WTC11 (cell line): ENCODE measurements around the gene TMEM17. TPM values are rescaled to one million over a fixed set of nuclear protein-coding genes. Genes with fewer than 3 reads are reported as not detected.

Source experiments
- ATAC-seq: fragments of 200-7000 bp; cut with Tn5 transposase; 2 replicates; pipeline ENCODE4 v1.10.0; 2021; ENCODE audit warnings: mild to moderate bottlenecking, moderate library complexity
- CTCF ChIA-PET: fragments of 300-600 bp; sonication (Branson Sonifier 250); formaldehyde crosslinking; loops from one replicate; lab custom pipeline; 2021; ENCODE audit warnings: antibody characterized with exemption; lab: Charles Lee
- POLR2A ChIA-PET: fragments of 350-600 bp; sonication (Branson Sonifier 250); formaldehyde crosslinking; loops from one replicate; lab custom pipeline; 2021; ENCODE audit warnings: antibody characterized with exemption; lab: Charles Lee
- DNase-seq: peaks from one replicate; pipeline ENCODE4 v3.0.0; 2021; ENCODE audit warnings: low spot score
- H3K27ac Mint-ChIP-seq: 2 replicates; pipeline ENCODE4 v1.8.0; 2021; ENCODE audit warnings: mixed read lengths
- H3K27me3 Mint-ChIP-seq: 2 replicates; pipeline ENCODE4 v1.8.0; 2021; ENCODE audit warnings: low read depth, mild to moderate bottlenecking, moderate library complexity, mixed read lengths
- H3K36me3 Mint-ChIP-seq: 2 replicates; pipeline ENCODE4 v1.8.0; 2021; ENCODE audit warnings: mixed read lengths
- H3K4me1 Mint-ChIP-seq: 2 replicates; pipeline ENCODE4 v1.8.0; 2022; ENCODE audit warnings: mixed read lengths
- H3K4me3 Mint-ChIP-seq: 2 replicates; pipeline ENCODE4 v1.8.0; 2021; ENCODE audit warnings: mild to moderate bottlenecking, moderate library complexity, mixed read lengths
- H3K9me3 Mint-ChIP-seq: 2 replicates; pipeline ENCODE4 v1.8.0; 2021; ENCODE audit warnings: mixed read lengths
- AR ChIP-seq: fragments of 250-450 bp; sonication (Bioruptor Pico); IDR thresholded peaks from 2 replicates; pipeline ENCODE4 v1.9.0; 2021; ENCODE audit warnings: mild to moderate bottlenecking
- ATF6 ChIP-seq: sonication (generic); formaldehyde crosslinking; IDR thresholded peaks from 2 replicates; pipeline ENCODE4 v1.8.1; 2023; ENCODE audit warnings: mild to moderate bottlenecking, missing genetic modification reagents
- ESRRA ChIP-seq: sonication (generic); formaldehyde crosslinking; IDR thresholded peaks from 2 replicates; pipeline ENCODE4 v1.8.1; 2022; ENCODE audit warnings: mild to moderate bottlenecking, missing genetic modification reagents, borderline replicate concordance
- ETV6 ChIP-seq: sonication (generic); formaldehyde crosslinking; IDR thresholded peaks from 2 replicates; pipeline ENCODE4 v1.8.1; 2022; ENCODE audit warnings: mild to moderate bottlenecking, missing genetic modification reagents
- GABPB1 ChIP-seq: sonication (generic); formaldehyde crosslinking; IDR thresholded peaks from 2 replicates; pipeline ENCODE4 v1.8.1; 2023; ENCODE audit warnings: mild to moderate bottlenecking, missing genetic modification reagents
- NFYB ChIP-seq: sonication (generic); formaldehyde crosslinking; conservative IDR thresholded peaks from 2 replicates; pipeline ENCODE4 v1.8.0; 2022; ENCODE audit warnings: low read depth, missing genetic modification reagents
- PRRX2 ChIP-seq: fragments of 250-450 bp; sonication (Bioruptor Pico); IDR thresholded peaks from 2 replicates; pipeline ENCODE4 v1.8.0; 2021; ENCODE audit warnings: mild to moderate bottlenecking
- USF2 ChIP-seq: sonication (generic); formaldehyde crosslinking; IDR thresholded peaks from 2 replicates; pipeline ENCODE4 v1.8.1; 2023; ENCODE audit warnings: mild to moderate bottlenecking, missing genetic modification reagents, moderate library complexity
- ZNF263 ChIP-seq: sonication (generic); formaldehyde crosslinking; IDR thresholded peaks from 2 replicates; pipeline ENCODE4 v1.8.1; 2022; ENCODE audit warnings: low read depth, mild to moderate bottlenecking, moderate library complexity, missing genetic modification reagents
- ZNF317 ChIP-seq: sonication (generic); formaldehyde crosslinking; IDR thresholded peaks from 2 replicates; pipeline ENCODE4 v1.8.1; 2023; ENCODE audit warnings: low read depth, mild to moderate bottlenecking, moderate library complexity, missing genetic modification reagents, borderline replicate concordance
- total RNA-seq: library from RNA; stranded (reverse); gene quantifications from 3 replicates; pipeline ENCODE4 v1.2.3, GENCODE V29; 2021
- TF ChIP-seq, protein P1 (sequence below): sonication (generic); formaldehyde crosslinking; IDR thresholded peaks from 2 replicates; pipeline ENCODE4 v1.8.1; 2022; ENCODE audit warnings: mild to moderate bottlenecking, moderate library complexity, missing genetic modification reagents
- TF ChIP-seq, protein P2 (sequence below): sonication (generic); formaldehyde crosslinking; IDR thresholded peaks from 2 replicates; pipeline ENCODE4 v1.8.0; 2022; ENCODE audit warnings: mild to moderate bottlenecking, missing genetic modification reagents
- TF ChIP-seq, protein P3 (sequence below): sonication (generic); formaldehyde crosslinking; IDR thresholded peaks from 2 replicates; pipeline ENCODE4 v1.8.1; 2022; ENCODE audit warnings: mild to moderate bottlenecking, missing genetic modification reagents, moderate library complexity, borderline replicate concordance
- TF ChIP-seq, protein P4 (sequence below): sonication (generic); formaldehyde crosslinking; IDR thresholded peaks from 2 replicates; pipeline ENCODE4 v1.8.0; 2022; ENCODE audit warnings: mild to moderate bottlenecking, missing genetic modification reagents

Gene TMEM17
- total RNA-seq, 1 experiment from 2014 or later: 1.2 TPM

- no peak for TF ChIP-seq USF2 (CRISPR knock-in tag)
These were observed 10.2 kb downstream of the TMEM17 start (continued) for GRCh38 chr2:62495761-62496160.

- H3K36me3 Mint-ChIP-seq: no peaks in the 10 kb centered on the region
- H3K9me3 Mint-ChIP-seq: no peaks in the 10 kb centered on the region
- ChIA-PET CTCF (interaction anchor here (0.9 kb wide), 1 partner anchor 26 kb away, joined by 3 read pairs; no protein-coding TSS in a partner anchor), POLR2A (no interaction called here)
- no peak overlapping the region for H3K27ac Mint-ChIP-seq
- no peak for TF ChIP-seq ESRRA
- no peak for TF ChIP-seq NFYB
- TF ChIP-seq, protein P1, sequence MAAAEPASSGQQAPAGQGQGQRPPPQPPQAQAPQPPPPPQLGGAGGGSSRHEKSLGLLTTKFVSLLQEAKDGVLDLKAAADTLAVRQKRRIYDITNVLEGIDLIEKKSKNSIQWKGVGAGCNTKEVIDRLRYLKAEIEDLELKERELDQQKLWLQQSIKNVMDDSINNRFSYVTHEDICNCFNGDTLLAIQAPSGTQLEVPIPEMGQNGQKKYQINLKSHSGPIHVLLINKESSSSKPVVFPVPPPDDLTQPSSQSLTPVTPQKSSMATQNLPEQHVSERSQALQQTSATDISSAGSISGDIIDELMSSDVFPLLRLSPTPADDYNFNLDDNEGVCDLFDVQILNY (CRISPR knock-in tag): no peak
- no peak for TF ChIP-seq ZNF263 (CRISPR knock-in tag)
- TF ChIP-seq, protein P2, sequence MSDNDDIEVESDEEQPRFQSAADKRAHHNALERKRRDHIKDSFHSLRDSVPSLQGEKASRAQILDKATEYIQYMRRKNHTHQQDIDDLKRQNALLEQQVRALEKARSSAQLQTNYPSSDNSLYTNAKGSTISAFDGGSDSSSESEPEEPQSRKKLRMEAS (CRISPR knock-in tag): no peak
- TF ChIP-seq PRRX2 (CRISPR knock-in tag): no peak
- no peak for TF ChIP-seq AR (CRISPR knock-in tag)
- TF ChIP-seq, protein P3, sequence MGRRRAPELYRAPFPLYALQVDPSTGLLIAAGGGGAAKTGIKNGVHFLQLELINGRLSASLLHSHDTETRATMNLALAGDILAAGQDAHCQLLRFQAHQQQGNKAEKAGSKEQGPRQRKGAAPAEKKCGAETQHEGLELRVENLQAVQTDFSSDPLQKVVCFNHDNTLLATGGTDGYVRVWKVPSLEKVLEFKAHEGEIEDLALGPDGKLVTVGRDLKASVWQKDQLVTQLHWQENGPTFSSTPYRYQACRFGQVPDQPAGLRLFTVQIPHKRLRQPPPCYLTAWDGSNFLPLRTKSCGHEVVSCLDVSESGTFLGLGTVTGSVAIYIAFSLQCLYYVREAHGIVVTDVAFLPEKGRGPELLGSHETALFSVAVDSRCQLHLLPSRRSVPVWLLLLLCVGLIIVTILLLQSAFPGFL (CRISPR knock-in tag): no peak
- TF ChIP-seq GABPB1 (CRISPR knock-in tag): no peak
- TF ChIP-seq ATF6 (CRISPR knock-in tag): no peak
- TF ChIP-seq, protein P4, sequence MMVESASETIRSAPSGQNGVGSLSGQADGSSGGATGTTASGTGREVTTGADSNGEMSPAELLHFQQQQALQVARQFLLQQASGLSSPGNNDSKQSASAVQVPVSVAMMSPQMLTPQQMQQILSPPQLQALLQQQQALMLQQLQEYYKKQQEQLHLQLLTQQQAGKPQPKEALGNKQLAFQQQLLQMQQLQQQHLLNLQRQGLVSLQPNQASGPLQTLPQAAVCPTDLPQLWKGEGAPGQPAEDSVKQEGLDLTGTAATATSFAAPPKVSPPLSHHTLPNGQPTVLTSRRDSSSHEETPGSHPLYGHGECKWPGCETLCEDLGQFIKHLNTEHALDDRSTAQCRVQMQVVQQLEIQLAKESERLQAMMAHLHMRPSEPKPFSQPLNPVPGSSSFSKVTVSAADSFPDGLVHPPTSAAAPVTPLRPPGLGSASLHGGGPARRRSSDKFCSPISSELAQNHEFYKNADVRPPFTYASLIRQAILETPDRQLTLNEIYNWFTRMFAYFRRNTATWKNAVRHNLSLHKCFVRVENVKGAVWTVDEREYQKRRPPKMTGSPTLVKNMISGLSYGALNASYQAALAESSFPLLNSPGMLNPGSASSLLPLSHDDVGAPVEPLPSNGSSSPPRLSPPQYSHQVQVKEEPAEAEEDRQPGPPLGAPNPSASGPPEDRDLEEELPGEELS (CRISPR knock-in tag): no peak
- TF ChIP-seq ETV6: no peak
- TF ChIP-seq ZNF317 (CRISPR knock-in tag): no peak
- ATAC-seq (no peak), DNase-seq (no peak)
- H3K27me3 Mint-ChIP-seq: no peaks in the 10 kb centered on the region
- H3K4me1 Mint-ChIP-seq: 0 out of 2 replicates have a peak, but pooled peaks cover 3% of the 10 kb centered on the region
- no peak overlapping the region for H3K4me3 Mint-ChIP-seq
These were observed 13.9 kb downstream of the TMEM17 start for GRCh38 chr2:62492048-62492447.
